PC-3 (cell line): ENCODE results near the gene CEBPB. TPM values are rescaled to one million over a fixed set of nuclear protein-coding genes. Genes with fewer than 3 reads are reported as not detected.

ENCODE experiments used
- ATAC-seq: fragments of 200-7000 bp; cut with Tn5 transposase; 2 replicates; pipeline ENCODE4 v1.9.1; 2020; ENCODE audit warnings: mild to moderate bottlenecking, moderate library complexity
- BruUV-seq: library from RNA; stranded (reverse); fragments of 400-500 nt; replicated peaks from 2 replicates; lab custom pipeline; 2021; lab: Mats Ljungman, UMichigan
- CTCF ChIA-PET: fragments of 300-600 bp; sonication (Branson Sonifier 250); formaldehyde crosslinking; loops from one replicate; lab custom pipeline; 2022; ENCODE audit warnings: antibody characterized with exemption; lab: Charles Lee
- POLR2A ChIA-PET: fragments of 300-600 bp; sonication (Branson Sonifier 250); formaldehyde crosslinking; loops from one replicate; lab custom pipeline; 2022; ENCODE audit warnings: antibody characterized with exemption; ENCODE audit not compliant: unreplicated experiment; lab: Charles Lee
- DNase-seq: peaks from one replicate; pipeline ENCODE4 v3.0.0-alpha.2; 2015
- H2AFZ ChIP-seq: fragments of 300-600 bp; sonication (generic); 2 replicates; pipeline ENCODE4 v1.6.0; 2016; ENCODE audit warnings: antibody characterized with exemption, low read length
- H3F3A ChIP-seq: fragments of 300-600 bp; sonication (generic); one replicate; pipeline ENCODE4 v1.6.0; 2017; ENCODE audit warnings: antibody characterized with exemption, low read length, control low read depth, mild to moderate bottlenecking; ENCODE audit not compliant: unreplicated experiment
- H3K27ac ChIP-seq: fragments of 300-600 bp; sonication (generic); 2 replicates; pipeline ENCODE4 v1.5.1; 2016; ENCODE audit warnings: mild to moderate bottlenecking, low read length
- H3K27me3 ChIP-seq: fragments of 300-600 bp; sonication (generic); 2 replicates; pipeline ENCODE4 v1.6.1; 2016; ENCODE audit warnings: low read length, mixed read lengths
- H3K36me3 ChIP-seq: fragments of 300-600 bp; sonication (generic); 2 replicates; pipeline ENCODE4 v1.6.1; 2016; ENCODE audit warnings: low read depth, mixed run types, low read length, mixed read lengths
- H3K4me1 ChIP-seq: fragments of 300-600 bp; sonication (generic); 2 replicates; pipeline ENCODE4 v1.5.1; 2016; ENCODE audit warnings: low read length; ENCODE audit not compliant: insufficient read depth
- H3K4me2 ChIP-seq: fragments of 300-600 bp; sonication (generic); 2 replicates; pipeline ENCODE4 v1.6.0; 2016; ENCODE audit warnings: low read length
- H3K4me3 ChIP-seq: fragments of 300-600 bp; sonication (generic); 2 replicates; pipeline ENCODE4 v1.5.1; 2016; ENCODE audit warnings: mild to moderate bottlenecking, low read length, mixed read lengths
- H3K79me2 ChIP-seq: fragments of 300-600 bp; sonication (generic); 2 replicates; pipeline ENCODE4 v1.6.1; 2017; ENCODE audit warnings: low read length, mixed read lengths
- H3K9ac ChIP-seq: fragments of 300-600 bp; sonication (generic); 2 replicates; pipeline ENCODE4 v1.6.0; 2016; ENCODE audit warnings: mild to moderate bottlenecking, low read length
- H3K9me2 ChIP-seq: fragments of 300-600 bp; sonication (generic); replicated peaks from 2 replicates; pipeline ENCODE4 v1.6.1; 2016; ENCODE audit warnings: mixed run types, low read length, mixed read lengths
- H3K9me3 ChIP-seq: fragments of 300-600 bp; sonication (generic); 2 replicates; pipeline ENCODE4 v1.6.1; 2016; ENCODE audit warnings: low read length, mixed read lengths
- H4K20me1 ChIP-seq: fragments of 300-600 bp; sonication (generic); 2 replicates; pipeline ENCODE4 v1.6.1; 2016; ENCODE audit warnings: low read length, mixed read lengths
- CTCF ChIP-seq: fragments of 300-600 bp; sonication (generic); conservative IDR thresholded peaks from 2 replicates; pipeline ENCODE4 v1.5.1; 2017; ENCODE audit warnings: antibody characterized with exemption, low read depth, mild to moderate bottlenecking, low read length
- EZH2 ChIP-seq: fragments of 300-600 bp; sonication (generic); IDR thresholded peaks from one replicate; pipeline ENCODE4 v1.6.1; 2017; ENCODE audit warnings: antibody characterized with exemption, mild to moderate bottlenecking, low read length; ENCODE audit not compliant: unreplicated experiment
- EZH2phosphoT487 ChIP-seq: fragments of 300-600 bp; sonication (generic); IDR thresholded peaks from 2 replicates; pipeline ENCODE4 v1.6.1; 2018; ENCODE audit warnings: mild to moderate bottlenecking, antibody characterized with exemption, low read length, borderline replicate concordance
- intact Hi-C: fragments of 100-400 bp; cut with micrococcal nuclease; formaldehyde crosslinking; loops from 2 replicates; pipeline ENCODE4 v1.9.0; 2023
- total RNA-seq: library from RNA; depleted of rRNA; stranded (reverse); fragments of >200 nt; gene quantifications from 2 replicates; pipeline ENCODE4 v1.2.3, GENCODE V29; 2014

Gene CEBPB
- total RNA-seq, 1 experiment from 2014 or later: 103 TPM

- H3K27me3 ChIP-seq: no peaks in the 10 kb centered on the region
- no peak overlapping the region for H3K4me2 ChIP-seq
- H3K36me3 ChIP-seq: no peaks in the 10 kb centered on the region
- BruUV-seq: no TSS peak
- H3K79me2 ChIP-seq: no peaks in the 10 kb centered on the region
- H3F3A ChIP-seq: no peaks in the 10 kb centered on the region
- no peaks in the 10 kb centered on the region for H4K20me1 ChIP-seq
- H3K9ac ChIP-seq: no peak overlapping the region
- H3K4me3 ChIP-seq: no peak overlapping the region
- ATAC-seq (no peak), DNase-seq (no peak)
- ChIA-PET POLR2A (no interaction called here), CTCF (no interaction called here)
- H3K4me1 ChIP-seq: peaks cover 22% of the 10 kb centered on the region
- no peaks in the 10 kb centered on the region for H3K9me3 ChIP-seq
- no peak overlapping the region for H3K27ac ChIP-seq
- no peaks in the 10 kb centered on the region for H3K9me2 ChIP-seq
- no peak overlapping the region for H2AFZ ChIP-seq
- TF ChIP-seq EZH2 (no peak), EZH2phosphoT487 (no peak), CTCF (no peak)
- intact Hi-C loops: no loop called here
Measured at GRCh38 chr20:50220093-50220893, 29.7 kb downstream of the CEBPB start.

GRCh38 chr20:50220894-50221365, 30.3 kb downstream of the CEBPB start:
- Histone ChIP-seq H3K9me3 (no peaks in the 10 kb centered on the region), H3K4me3 (no peak overlapping the region), H3K9me2 (no peaks in the 10 kb centered on the region), H4K20me1 (no peaks in the 10 kb centered on the region), H3K36me3 (no peaks in the 10 kb centered on the region), H2AFZ (no peak overlapping the region), H3K9ac (no peak overlapping the region), H3K79me2 (no peaks in the 10 kb centered on the region), H3K4me2 (no peak overlapping the region), H3F3A (no peaks in the 10 kb centered on the region), H3K4me1 (peaks cover 22% of the 10 kb centered on the region), H3K27ac (peak overlapping the region; percentile 7), H3K27me3 (no peaks in the 10 kb centered on the region)
- intact Hi-C loops: no loop called here
- no peak for ATAC-seq
- POLR2A ChIA-PET: no interaction called here
- CTCF ChIA-PET: no interaction called here
- DNase-seq: no peak
- no TSS peak for BruUV-seq
- TF ChIP-seq EZH2phosphoT487 (no peak), EZH2 (no peak), CTCF (no peak)
